GM19397 (cell line): ENCODE measurements around the gene MYEOV.

Experiments used
- ATAC-seq: cut with Tn5 transposase; IDR thresholded peaks from one replicate; pipeline ENCODE4 v1.9.1; 2021; ENCODE audit warnings: mild to moderate bottlenecking, moderate library complexity; ENCODE audit not compliant: unreplicated experiment

MYEOV gene

GRCh38 chr11:69293819-69294505, at the start of gene MYEOV:
Gene MYEOV (plus strand): TSS chr11:69294155. CDS start chr11:69295355, 1,200 bp downstream.
- no peak for ATAC-seq

GRCh38 chr11:69244266-69244665, 49.7 kb upstream of the MYEOV start:
- ATAC-seq, result no peak

- ATAC-seq, result no peak
These were observed 48.9 kb upstream of the MYEOV start for GRCh38 chr11:69245041-69245440.

GRCh38 chr11:69245491-69246345, 48.2 kb upstream of the MYEOV start:
- ATAC-seq, result no peak

- ATAC-seq, result no peak
These were observed 44.4 kb upstream of the MYEOV start for GRCh38 chr11:69249311-69250185.

GRCh38 chr11:69250186-69251056, 43.5 kb upstream of the MYEOV start:
- ATAC-seq, result no peak

GRCh38 chr11:69251057-69251393, 42.9 kb upstream of the MYEOV start:
- ATAC-seq, result no peak

- no peak for ATAC-seq
These were observed 42.1 kb upstream of the MYEOV start for GRCh38 chr11:69251639-69252489.

GRCh38 chr11:69252490-69252837, 41.5 kb upstream of the MYEOV start:
- no peak for ATAC-seq

- no peak for ATAC-seq
These were observed 40.9 kb upstream of the MYEOV start for GRCh38 chr11:69253028-69253427.

GRCh38 chr11:69257134-69257533, 36.8 kb upstream of the MYEOV start:
- no peak for ATAC-seq

- no peak for ATAC-seq
These were observed 35.9 kb upstream of the MYEOV start for GRCh38 chr11:69257838-69258658.

- no peak for ATAC-seq
These were observed 34.9 kb upstream of the MYEOV start for GRCh38 chr11:69259096-69259495.

GRCh38 chr11:69260622-69261021, 33.3 kb upstream of the MYEOV start:
- no peak for ATAC-seq

- no peak for ATAC-seq
These were observed 32.8 kb upstream of the MYEOV start for GRCh38 chr11:69261116-69261515.

- ATAC-seq, result no peak
These were observed 30.8 kb upstream of the MYEOV start for GRCh38 chr11:69262918-69263735.

- ATAC-seq, result no peak
These were observed 30.3 kb upstream of the MYEOV start for GRCh38 chr11:69263736-69264052.

- ATAC-seq, result no peak
These were observed 29.5 kb upstream of the MYEOV start for GRCh38 chr11:69264486-69264885.
